OCI-LY1 (cell line): ENCODE results near the gene COA8.

Experiments used
- H2AFZ ChIP-seq: fragments of 200-600 bp; sonication (generic), shearing (Covaris generic); 2 replicates; pipeline ENCODE4 v1.6.0; 2014; ENCODE audit warnings: antibody characterized with exemption, mild to moderate bottlenecking, low read length
- H3F3A ChIP-seq: fragments of 200-600 bp; sonication (generic), shearing (Covaris generic); 2 replicates; pipeline ENCODE4 v1.6.0; 2014; ENCODE audit warnings: mild to moderate bottlenecking, antibody characterized with exemption, low read length, moderate library complexity; ENCODE audit not compliant: insufficient read depth
- H3K27ac ChIP-seq: fragments of 200-600 bp; sonication (generic); 2 replicates; pipeline ENCODE4 v1.5.1; 2014; ENCODE audit warnings: low read length, mixed run types, mild to moderate bottlenecking, low read depth; ENCODE audit not compliant: poor library complexity, severe bottlenecking
- H3K27me3 ChIP-seq: fragments of 200-600 bp; sonication (generic); 2 replicates; pipeline ENCODE4 v1.6.0; 2014; ENCODE audit warnings: antibody characterized with exemption, mild to moderate bottlenecking, low read length, moderate library complexity; ENCODE audit not compliant: insufficient read depth
- H3K36me3 ChIP-seq: fragments of 200-600 bp; sonication (generic); 2 replicates; pipeline ENCODE4 v1.6.1; 2014; ENCODE audit warnings: mild to moderate bottlenecking, antibody characterized with exemption, low read length, moderate library complexity, mixed read lengths; ENCODE audit not compliant: insufficient read depth
- H3K4me1 ChIP-seq: fragments of 200-600 bp; sonication (generic); 2 replicates; pipeline ENCODE4 v1.5.1; 2014; ENCODE audit warnings: mild to moderate bottlenecking, low read length, moderate library complexity; ENCODE audit not compliant: insufficient read depth, severe bottlenecking
- H3K4me2 ChIP-seq: fragments of 200-600 bp; sonication (generic), shearing (Covaris generic); 2 replicates; pipeline ENCODE4 v1.6.1; 2014; ENCODE audit warnings: low read length
- H3K4me3 ChIP-seq: fragments of 200-600 bp; sonication (generic); 2 replicates; pipeline ENCODE4 v1.5.1; 2014; ENCODE audit warnings: low read length, low read depth, mild to moderate bottlenecking, mixed read lengths; ENCODE audit not compliant: poor library complexity, severe bottlenecking
- H3K79me2 ChIP-seq: fragments of 200-600 bp; shearing (Covaris generic); 2 replicates; pipeline ENCODE4 v1.6.1; 2016; ENCODE audit warnings: mixed run types, low read length, mixed read lengths; ENCODE audit not compliant: insufficient read depth
- H3K9ac ChIP-seq: fragments of 200-600 bp; sonication (generic), shearing (Covaris generic); 2 replicates; pipeline ENCODE4 v1.6.1; 2014; ENCODE audit warnings: mild to moderate bottlenecking, low read length, mixed read lengths
- H3K9me2 ChIP-seq: fragments of 200-600 bp; sonication (generic), shearing (Covaris generic); 2 replicates; pipeline ENCODE4 v1.6.1; 2014; ENCODE audit warnings: low read depth, mild to moderate bottlenecking, low read length, mixed read lengths
- H3K9me3 ChIP-seq: fragments of 200-600 bp; shearing (Covaris generic); 2 replicates; pipeline ENCODE4 v1.6.1; 2014; ENCODE audit warnings: low read length, mixed read lengths
- H4K20me1 ChIP-seq: fragments of 200-600 bp; sonication (generic), shearing (Covaris generic); 2 replicates; pipeline ENCODE4 v1.6.0; 2016; ENCODE audit warnings: mild to moderate bottlenecking, low read length; ENCODE audit not compliant: insufficient read depth
- EZH2 ChIP-seq: fragments of 200-600 bp; sonication (generic), shearing (Covaris generic); IDR thresholded peaks from 2 replicates; pipeline ENCODE4 v1.8.0; 2017; ENCODE audit warnings: borderline replicate concordance, mixed run types, mild to moderate bottlenecking, antibody characterized with exemption, low read length, moderate library complexity, mixed read lengths
- TF ChIP-seq, protein P1 (sequence below): fragments of 200-600 bp; sonication (generic), shearing (Covaris generic); IDR thresholded peaks from 2 replicates; pipeline ENCODE4 v1.5.1; 2017; ENCODE audit warnings: mild to moderate bottlenecking, antibody characterized with exemption, low read length, moderate library complexity, mixed read lengths

COA8 gene

DNA sequence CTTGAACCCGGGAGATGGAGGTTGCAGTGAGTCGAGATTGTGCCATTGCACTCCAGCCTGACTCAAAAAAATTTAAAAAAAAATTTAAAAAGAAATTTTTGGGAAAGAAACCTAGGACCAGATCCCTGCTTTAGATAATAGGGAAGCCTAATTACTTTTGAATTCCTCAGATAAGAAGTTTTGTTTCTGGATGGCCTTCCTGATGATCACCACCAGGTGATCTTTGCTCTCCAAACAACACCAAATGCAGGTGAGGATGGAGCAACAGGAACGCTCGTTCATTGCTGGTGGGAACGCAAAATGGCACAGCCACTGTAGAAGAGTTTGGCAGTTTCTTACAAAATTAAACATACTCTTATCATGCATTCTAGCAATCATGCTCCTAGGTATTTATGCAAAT lies 37.7 kb downstream of the COA8 start:
- no peaks in the 10 kb centered on the region for H3K9me3 ChIP-seq
- H3K9me2 ChIP-seq, result no peaks in the 10 kb centered on the region
- no peak overlapping the region for H2AFZ ChIP-seq
- H3K27ac ChIP-seq, result no peak overlapping the region
- H3K4me3 ChIP-seq, result no peak overlapping the region
- no peaks in the 10 kb centered on the region for H3F3A ChIP-seq
- H3K9ac ChIP-seq, result no peak overlapping the region
- no peaks in the 10 kb centered on the region for H4K20me1 ChIP-seq
- no peak overlapping the region for H3K4me2 ChIP-seq
- H3K36me3 ChIP-seq, result no peaks in the 10 kb centered on the region
- no peaks in the 10 kb centered on the region for H3K27me3 ChIP-seq
- H3K4me1 ChIP-seq, result peaks cover 3% of the 10 kb centered on the region
- TF ChIP-seq, protein P1, sequence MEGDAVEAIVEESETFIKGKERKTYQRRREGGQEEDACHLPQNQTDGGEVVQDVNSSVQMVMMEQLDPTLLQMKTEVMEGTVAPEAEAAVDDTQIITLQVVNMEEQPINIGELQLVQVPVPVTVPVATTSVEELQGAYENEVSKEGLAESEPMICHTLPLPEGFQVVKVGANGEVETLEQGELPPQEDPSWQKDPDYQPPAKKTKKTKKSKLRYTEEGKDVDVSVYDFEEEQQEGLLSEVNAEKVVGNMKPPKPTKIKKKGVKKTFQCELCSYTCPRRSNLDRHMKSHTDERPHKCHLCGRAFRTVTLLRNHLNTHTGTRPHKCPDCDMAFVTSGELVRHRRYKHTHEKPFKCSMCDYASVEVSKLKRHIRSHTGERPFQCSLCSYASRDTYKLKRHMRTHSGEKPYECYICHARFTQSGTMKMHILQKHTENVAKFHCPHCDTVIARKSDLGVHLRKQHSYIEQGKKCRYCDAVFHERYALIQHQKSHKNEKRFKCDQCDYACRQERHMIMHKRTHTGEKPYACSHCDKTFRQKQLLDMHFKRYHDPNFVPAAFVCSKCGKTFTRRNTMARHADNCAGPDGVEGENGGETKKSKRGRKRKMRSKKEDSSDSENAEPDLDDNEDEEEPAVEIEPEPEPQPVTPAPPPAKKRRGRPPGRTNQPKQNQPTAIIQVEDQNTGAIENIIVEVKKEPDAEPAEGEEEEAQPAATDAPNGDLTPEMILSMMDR, result no peak
- TF ChIP-seq EZH2, result no peak
- H3K79me2 ChIP-seq, result no peaks in the 10 kb centered on the region

DNA sequence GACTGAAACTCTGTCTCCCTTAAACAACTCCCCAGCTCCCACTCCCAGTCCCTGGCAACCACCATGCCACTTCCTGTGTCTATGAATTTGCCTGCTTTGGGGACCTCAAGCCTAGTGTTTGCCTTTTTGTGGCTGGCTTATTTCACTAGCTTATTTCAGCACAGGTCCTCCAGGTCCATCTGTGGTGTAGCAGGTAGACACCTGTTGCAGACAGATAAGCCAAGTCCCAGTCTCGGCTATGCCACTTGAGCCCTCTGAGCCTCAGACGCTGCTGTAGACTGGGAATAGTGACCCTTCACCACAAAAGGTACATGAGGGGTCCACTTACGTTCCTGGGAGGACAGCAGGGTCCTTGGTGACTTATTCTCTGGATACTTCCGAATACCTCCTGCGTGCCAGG lies 41.9 kb downstream of the COA8 start:
- Histone ChIP-seq H3K79me2 (no peaks in the 10 kb centered on the region), H4K20me1 (no peaks in the 10 kb centered on the region), H3K4me2 (no peak overlapping the region), H3K9ac (no peak overlapping the region), H3K27ac (no peak overlapping the region), H3K27me3 (0 out of 2 replicates have a peak, but pooled peaks cover 4% of the 10 kb centered on the region), H3K4me3 (no peak overlapping the region), H3K9me2 (no peaks in the 10 kb centered on the region), H2AFZ (no peak overlapping the region), H3F3A (no peaks in the 10 kb centered on the region), H3K4me1 (peaks cover 15% of the 10 kb centered on the region), H3K36me3 (no peaks in the 10 kb centered on the region), H3K9me3 (no peaks in the 10 kb centered on the region)
- TF ChIP-seq, protein P1, result no peak
- TF ChIP-seq EZH2, result no peak

DNA sequence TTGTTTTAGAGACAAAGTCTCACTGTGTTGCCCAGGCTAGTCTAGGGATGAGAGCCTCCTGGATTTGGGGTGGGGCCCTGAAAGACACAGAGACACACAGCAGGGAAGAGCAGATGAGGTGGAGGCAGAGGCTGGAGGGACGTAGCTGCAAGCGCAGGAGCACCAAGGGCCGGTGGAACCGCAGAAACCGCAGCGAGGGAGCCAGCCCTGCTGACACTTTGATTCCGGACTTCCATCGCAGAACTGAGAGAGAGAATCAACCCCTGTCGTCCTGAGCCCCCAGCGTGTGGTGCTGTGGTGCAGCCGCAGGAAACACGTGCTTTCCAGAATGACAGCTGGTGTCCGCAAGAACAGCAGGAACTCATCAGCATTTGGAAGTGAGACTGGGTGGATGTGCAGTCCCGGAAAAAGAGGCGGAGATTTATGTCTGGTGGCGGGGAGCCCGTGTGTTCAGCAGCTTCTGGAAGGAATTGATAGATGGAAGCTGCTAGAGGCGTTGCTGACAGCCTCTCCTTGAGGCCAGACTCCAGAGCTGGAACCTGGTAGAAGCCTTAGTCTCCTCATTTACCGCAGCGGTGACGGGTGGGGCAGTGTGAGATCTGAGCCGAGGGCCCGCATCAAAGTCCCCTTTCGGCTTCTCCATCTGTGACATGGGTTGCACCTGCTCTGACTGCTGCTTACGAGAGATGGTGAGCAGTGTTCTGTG lies 44.4 kb downstream of the COA8 start:
- no peaks in the 10 kb centered on the region for H3K79me2 ChIP-seq
- H3K9me3 ChIP-seq, result peaks cover 4% of the 10 kb centered on the region
- no peak overlapping the region for H3K9ac ChIP-seq
- TF ChIP-seq, protein P1, result peak; percentile 46; the same call in 1 of the 2 replicates
- TF ChIP-seq EZH2, result no peak
- H2AFZ ChIP-seq, result no peak overlapping the region
- H4K20me1 ChIP-seq, result no peaks in the 10 kb centered on the region
- H3K27ac ChIP-seq, result no peak overlapping the region
- no peaks in the 10 kb centered on the region for H3K9me2 ChIP-seq
- 0 out of 2 replicates have a peak, but pooled peaks cover 4% of the 10 kb centered on the region for H3K27me3 ChIP-seq
- no peaks in the 10 kb centered on the region for H3F3A ChIP-seq
- no peaks in the 10 kb centered on the region for H3K36me3 ChIP-seq
- peaks cover 15% of the 10 kb centered on the region for H3K4me1 ChIP-seq
- H3K4me3 ChIP-seq, result peak overlapping the region; percentile 21
- peak overlapping the region; percentile 48 for H3K4me2 ChIP-seq
